Measurements from ENCODE around the gene COL23A1.

DNA sequence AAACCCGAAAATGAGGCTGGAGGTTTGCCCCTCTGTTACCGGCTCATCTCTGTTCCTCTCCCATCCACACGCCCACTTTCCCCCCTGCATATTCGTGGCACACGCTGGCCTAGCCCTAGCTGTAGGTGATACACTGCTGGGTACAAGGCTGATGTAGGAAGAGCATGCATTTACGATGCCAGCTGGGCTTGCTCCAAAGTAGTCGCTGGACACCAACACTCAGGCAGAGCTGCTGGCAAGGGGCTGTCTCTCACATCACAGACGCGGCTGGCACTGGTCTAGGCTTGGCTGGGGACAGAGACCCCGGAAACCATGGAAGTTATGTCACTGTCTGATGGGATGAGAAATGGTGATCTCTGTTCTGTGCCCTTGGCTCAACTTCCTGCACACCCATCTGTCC is 347.8 kb downstream of the COL23A1 start:
- TF ChIP-seq GATA2 (IDR thresholded peaks at IDR 0.05; ENCODE audit: low read depth, low read length): no peak
- TF ChIP-seq GATA3 (IDR thresholded peaks at IDR 0.05; ENCODE audit: low read depth, low read length): no peak

All from SH-SY5Y (cell line).